GDM1 (cell line): Measurements from ENCODE around the gene F7.
"Not testable (repeated sequence)": the region's sequence is repeated elsewhere in the genome, so short reads cannot be mapped to it uniquely, and the experiment has no call there.

Experiments used
- DNase-seq: peaks from one replicate; lab custom pipeline; 2025; lab: John Stamatoyannopoulos, UW

F7 gene

DNA sequence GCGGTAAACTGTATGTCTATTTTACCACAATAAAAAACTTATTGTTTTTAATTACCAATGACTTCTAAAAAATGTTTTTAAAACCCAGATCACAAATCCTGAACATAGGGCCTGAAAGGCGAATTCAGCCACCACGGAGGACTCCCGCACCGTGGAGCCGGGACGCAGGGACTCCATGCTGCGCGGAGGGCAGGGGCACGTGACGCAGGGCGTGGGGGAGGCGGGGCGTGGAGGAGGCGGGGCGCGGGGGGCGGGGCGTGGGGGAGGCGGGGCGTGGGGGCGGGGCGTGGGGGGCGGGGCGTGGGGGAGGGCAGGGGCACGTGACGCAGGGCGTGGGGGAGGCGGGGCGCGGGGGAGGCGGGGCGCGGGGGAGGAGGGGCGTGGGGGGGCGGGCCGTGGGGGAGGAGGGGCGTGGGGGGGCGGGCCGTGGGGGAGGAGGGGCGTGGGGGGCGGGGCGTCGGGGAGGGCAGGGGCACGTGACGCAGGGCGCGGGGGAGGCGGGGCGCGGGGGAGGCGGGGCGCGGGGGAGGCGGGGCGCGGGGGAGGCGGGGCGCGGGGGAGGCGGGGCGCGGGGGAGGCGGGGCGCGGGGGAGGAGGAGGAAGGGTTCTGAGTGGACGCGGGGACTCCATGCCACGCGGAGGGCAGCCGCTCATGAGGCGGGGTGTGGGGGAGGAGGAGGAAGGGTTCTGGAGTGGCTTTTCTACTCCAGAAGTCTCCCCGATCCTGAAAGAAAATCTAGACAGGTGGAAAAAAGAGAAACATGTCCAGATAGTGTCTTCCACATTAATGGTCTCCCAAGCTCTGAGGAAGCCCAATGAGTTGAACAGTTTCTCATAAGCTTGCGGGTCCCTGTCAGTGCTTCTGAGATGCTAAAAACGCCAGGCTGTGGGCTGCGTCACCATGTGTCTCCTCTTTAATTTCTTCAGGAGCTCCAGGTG, 48.5 kb downstream of the F7 start:
- peak; percentile 61 for DNase-seq

DNA sequence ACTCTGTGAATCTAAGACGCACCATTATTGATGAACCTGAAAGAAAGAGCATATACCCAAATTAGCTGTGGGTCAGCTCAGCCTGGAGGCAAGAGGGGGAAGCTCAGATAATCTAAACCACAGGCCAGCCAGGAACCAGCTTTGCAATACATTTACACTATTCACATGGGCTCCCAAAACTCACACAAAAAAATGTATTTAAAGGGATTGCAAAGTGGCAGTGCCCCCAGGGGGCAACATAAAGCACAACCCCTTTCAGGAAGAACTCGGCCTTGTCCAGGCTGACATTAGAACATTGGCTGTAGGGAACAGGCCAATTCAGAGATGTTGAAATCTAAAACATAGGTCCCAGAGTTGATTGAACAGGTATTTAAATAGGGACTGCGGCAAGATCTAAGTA, 49.6 kb downstream of the F7 start:
- no peak for DNase-seq

DNA sequence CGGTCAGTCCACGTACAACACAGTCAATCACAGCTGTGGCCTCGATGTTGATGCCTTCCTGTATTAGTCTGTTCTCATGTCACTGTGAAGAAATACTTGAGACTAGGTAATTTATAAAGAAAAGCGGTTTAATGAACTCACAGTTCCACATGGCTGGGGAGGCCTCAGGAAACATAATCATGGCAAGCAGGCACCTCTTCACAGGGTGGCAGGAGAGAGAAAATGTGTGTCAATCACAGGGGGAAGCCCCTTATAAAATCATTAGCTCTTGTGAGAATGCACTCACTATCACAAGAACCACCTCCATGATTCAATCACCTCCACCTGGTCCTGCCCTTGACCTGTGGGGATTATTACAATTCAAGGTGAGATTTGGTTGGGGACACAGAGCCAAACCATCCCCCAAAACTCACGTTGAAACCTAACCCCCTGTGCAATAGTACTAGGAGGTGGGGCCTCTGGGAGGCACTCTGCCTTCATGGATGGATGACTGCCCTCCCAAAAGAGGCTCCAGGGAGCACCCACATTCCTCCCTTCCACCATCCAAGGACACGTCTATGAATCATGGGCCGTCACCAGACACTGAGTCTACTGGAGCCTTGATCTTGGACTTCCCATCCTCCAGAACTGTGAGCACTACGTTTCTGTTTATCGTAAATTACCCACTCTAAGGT, 50.5 kb downstream of the F7 start:
- DNase-seq, result no peak

DNA sequence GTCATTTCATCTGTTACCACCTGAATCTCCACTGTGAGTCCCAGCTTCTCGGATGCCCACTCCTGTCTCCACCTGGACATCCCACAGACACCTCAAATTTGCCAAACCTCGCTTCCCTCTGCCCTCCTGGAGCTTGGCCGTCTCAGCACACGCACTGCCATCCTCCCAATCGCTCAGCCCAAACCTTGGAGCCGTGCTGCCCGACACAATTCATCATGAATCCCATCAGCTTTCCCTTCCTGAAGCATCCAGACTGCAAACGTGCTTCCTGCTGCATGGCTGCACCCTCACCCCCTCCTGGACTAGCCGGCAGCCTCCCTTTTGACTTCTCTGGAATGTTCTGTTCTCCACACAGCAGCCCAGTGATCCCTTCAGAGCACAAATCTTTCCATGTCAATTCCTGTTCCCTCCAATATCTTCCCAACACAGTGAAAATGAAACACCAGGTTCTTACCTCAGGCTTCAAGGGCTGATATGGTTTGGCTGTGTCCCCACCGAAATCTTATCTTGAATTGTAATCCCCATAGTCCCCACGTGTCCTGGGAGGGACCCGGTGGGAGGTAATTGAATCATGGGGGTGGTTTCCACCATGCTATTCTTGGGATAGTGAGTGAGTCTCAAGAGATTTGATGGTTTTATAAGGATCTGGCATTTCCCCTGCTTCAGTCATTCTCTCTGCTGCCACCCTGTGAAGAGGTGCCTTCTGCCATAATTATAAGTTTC, 51.8 kb downstream of the F7 start:
- no peak for DNase-seq

DNA sequence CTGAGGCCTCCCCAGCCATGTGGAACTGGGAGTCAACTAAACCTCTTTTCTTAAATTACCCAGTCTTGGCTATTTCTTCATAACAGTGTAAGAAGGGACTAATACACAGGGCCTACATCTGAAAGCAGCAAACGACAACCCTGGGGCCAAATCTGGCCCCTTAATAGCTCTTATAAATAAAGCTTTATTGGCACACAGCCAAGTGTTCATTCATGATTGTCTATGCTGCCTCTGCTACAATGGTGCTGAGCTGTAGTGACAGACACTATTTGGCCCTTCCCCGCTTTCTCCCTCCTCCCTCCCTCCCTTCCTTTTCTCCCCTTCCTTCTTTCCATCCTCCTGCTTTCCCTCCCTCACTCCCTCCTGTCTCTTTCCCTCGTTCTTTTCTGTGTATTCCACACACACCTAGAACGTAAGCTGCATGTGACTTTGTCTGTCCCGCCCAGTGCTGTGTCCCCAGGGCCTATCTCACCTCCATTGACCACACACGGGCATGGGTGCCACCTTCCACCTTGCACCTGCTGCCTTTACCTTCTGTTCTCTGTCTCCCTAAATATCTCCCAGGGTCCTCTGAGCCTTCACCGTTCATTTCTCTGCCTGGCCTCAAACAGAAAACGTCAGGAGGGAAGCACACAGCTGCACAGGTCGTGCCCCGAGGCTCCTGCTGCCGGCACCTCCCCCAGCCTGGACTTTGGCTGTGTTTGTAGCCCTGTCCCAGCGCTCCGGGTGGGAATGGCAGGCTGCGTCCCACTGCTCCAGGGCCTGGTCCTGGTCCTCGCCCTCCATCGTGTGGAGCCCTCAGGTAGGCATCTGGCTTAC, 52.5 kb downstream of the F7 start, which contains the start of gene PROZ:
PROZ (plus strand) TSS at position 720 of the 819 bp plus-strand sequence; CDS start at position 733, 13 bp downstream.
- DNase-seq, result no peak

DNA sequence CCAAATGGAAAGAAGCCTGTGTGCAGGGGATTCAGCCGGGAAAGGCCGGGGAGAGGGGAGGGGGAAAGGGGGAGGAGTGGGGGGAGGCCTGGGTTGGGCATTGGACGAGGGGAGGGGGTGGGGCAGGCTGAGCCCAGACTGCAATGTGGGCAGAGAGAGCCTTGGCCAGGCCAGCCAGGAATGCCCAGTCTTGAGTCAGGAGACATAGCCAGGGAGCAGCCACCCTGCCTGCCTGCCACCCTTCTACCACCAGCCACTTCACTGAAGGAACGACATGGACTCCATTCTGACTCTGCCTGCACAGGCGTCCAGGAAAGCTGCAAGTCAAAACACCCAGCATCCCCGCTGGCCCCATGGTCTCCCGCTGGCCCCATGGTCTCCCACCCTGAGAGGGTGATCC, 53.4 kb downstream of the F7 start:
- no peak for DNase-seq

DNA sequence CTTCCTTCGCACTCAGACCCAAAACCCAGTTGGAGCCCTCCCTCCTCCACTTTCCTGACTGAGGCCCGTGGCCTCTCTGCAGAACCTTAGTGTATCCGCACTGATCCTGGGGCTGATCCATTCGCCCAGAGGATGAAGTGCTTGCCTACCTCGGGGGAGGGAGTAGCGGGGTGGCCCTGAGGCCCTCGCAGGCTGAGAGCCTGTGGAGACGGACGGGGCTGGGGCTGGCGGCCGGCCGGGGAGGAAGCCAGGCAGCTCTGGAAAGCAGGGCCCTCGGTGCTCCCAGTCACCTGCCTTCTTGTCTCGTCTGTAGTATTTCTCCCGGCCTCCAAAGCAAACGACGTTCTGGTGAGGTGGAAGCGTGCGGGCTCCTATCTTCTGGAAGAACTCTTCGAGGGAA, 54.1 kb downstream of the F7 start:
- DNase-seq, result no peak

DNA sequence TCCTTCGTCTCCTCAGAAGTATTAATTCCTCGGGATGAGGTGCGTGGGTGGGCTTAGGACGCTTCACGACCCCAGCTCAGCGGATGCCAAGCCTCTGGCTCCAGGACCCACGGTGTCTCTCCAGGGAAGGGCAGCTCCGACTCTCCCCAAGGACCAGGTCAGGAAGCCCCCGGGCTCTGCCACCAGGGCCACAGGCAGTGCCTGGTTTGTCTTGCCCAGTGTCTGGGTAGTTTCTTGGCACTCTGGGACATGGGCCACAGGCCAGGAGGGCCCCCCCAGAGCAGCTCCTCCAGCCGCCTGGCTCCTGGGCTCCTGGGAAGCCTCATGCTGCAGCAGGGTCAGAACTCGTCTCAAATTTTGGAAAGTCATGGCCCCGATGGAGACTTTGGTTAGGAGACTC, 55.4 kb downstream of the F7 start:
- no peak for DNase-seq

DNA sequence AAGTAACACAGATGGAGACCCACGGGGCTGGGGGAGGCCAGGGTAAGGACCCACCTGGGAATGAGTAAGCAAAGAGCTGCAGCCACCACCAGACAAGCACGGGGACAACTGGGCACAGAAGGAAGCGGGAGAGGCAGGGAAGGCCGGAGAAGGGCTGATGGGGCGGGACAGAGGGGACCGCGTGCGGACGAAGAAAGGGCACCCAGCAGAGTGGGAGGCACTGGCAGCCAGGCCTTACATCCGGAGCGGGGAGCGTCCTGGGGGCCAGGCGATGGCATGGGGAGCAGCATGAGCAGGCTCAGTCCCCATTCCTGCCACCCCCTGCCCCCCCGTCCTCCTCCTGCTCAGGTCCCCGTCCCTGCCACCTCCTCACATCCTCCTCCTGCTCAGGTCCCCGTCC, 55.8 kb downstream of the F7 start:
- DNase-seq, result no peak

DNA sequence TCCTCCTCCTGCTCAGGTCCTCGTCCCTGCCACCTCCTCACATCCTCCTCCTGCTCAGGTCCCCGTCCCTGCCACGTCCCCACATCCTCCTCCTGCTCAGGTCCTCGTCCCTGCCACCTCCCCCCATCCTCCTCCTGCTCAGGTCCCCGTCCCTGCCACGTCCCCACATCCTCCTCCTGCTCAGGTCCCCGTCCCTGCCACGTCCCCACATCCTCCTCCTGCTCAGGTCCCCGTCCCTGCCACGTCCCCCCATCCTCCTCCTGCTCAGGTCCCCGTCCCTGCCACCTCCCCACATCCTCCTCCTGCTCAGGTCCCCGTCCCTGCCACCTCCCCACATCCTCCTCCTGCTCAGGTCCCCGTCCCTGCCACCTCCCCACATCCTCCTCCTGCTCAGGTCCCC, 56.4 kb downstream of the F7 start:
- not testable (repeated sequence) for DNase-seq

DNA sequence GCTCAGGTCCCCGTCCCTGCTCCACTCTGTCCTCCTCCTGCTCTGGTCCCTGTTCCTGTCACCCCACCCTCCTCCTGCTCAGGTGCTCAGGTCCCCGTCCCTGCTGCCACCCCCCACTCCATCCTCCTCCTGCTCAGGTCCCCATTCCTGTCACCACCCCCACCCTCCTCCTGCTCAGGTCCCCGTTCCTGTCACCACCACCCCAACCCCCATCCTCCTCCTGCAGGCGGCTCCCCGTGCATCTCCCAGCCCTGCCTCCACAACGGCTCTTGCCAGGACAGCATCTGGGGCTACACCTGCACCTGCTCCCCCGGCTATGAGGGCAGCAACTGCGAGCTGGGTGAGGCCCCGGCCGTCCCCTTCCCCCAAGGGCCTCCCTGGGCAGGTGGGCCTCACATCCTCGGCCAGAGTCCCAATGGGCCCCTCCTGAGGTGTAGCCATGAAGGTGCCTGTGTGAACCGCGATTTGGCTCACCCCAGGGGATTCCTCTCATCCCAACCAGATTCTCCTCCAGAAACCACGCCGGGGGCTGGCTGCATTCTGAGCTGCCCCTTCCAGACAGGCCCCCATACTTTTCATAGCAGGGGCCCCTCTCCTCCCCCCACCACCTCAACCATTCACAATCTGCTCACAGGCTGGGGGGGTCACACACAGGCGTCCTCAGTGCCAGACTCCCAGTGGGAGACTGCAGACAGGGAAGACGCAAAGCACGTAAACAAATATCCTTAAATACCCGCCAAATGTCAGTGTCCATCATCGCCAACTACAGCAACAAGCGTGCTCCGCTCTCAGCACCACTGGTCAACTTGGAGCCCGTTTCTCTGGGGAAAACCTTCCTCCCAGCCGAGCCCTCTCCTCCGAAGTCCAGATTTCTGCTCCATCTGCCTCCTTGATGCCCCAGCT, 57.4 kb downstream of the F7 start:
- DNase-seq, result no peak

DNA sequence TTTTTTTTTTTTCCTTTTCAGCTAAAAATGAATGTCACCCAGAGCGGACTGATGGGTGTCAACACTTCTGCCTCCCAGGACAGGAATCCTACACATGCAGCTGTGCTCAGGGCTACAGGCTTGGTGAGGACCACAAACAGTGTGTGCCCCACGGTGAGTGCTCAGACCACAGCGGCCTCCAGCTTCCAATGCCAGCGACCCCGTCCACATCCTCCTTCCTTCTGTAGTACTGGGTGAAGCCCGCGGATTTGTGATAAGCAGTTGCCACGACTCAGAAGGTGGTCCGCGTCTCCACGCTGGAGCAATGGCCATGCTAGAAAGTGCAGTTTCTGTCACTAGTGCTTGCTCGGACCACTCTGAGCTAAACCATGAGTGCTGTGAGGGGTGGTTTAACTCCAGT, 58.9 kb downstream of the F7 start:
- no peak for DNase-seq

DNA sequence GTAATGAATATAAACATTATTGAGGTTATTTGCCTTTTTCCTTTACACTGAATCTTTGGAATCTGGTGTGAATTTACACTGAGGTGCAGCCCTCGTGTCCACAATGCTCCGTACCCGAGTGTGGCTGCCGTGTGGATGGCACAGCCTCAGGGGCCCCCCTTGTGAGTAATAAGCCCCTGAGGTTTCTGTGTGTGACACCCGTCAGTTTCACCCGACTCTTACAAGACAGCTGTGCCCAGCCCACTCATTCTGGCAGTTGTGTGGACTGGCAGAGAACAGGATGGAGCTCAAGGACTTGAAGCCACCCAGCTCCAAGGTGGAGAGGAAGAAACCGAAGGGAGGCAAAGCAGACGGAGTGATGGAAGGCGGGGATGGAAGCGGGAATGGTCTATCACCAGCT, 60.7 kb downstream of the F7 start:
- DNase-seq, result no peak

DNA sequence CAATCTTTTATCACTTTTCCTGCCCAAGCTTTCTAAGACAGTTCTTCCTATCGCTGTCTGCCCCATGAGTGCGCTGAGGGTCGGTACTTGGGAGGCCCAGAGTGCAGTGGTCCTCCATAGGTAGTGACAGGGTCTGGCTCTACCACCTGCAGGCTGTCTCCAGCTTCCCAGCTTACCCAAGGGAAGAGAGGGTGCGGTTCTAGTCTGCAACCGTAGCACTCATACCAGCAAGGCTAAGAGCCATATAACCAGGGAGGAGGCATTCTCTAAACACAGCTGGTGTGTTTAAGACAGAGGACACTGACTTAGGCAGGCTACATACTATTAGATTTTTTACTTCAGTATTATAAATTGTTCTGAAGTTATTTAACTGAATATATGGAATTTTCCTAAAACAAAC, 61.1 kb downstream of the F7 start:
- DNase-seq, result no peak

DNA sequence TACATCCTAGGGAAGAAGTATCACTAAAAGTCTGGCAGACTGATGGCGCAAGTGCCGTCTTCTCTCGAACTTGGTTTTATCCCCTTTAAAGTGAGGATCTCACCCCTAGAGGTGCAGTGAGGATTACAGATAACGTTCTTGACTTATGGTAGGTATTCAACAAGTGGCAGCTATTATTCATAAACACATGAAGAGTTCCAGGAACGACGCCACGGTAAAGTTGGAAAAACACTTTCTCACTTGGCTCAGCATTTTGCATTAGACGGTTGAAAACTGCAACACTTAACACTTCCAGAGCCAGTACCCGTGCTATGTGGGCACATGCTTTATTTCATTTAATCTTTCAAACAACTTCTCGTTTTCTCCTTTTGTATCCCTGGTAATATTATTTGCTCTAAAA, 61.6 kb downstream of the F7 start:
- DNase-seq, result no peak

DNA sequence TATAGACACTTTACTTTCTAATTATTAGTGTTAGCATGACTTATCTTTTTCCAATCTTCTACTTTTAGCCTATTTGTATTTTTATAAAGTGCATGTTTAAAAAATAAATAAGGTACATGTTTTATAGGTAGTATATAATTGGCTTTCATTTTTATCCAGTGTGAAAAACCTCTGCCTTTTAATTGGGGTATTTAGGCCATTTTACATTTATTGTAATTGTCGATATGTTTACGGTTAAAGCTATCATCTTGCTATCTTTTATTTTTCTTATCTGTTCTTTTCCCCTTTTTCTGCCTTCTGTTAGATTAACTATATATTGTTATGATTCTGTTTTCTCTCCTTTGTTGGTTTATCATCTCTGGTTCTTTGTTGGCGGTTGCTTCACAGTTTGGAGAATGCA, 62.0 kb downstream of the F7 start:
- DNase-seq, result no peak

DNA sequence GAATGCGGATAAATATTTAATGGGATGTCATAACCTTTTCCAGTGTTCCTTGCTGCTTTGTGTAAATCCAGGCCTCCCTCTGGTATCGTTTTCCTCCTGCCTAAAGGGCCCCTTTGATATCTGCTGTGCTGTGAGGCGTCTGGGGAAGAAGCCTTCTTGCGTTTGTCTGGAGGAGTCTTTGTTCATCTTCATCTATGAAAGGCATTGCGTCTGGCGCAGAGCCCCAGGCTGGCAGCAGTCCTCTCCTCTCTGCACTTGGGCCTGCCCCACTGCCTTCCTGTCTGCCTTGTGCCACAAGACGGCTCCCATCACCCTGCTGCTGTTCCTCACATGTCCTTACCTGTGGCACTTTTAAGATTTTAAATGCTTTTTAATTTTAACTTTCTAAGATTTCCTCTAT, 62.6 kb downstream of the F7 start:
- no peak for DNase-seq

DNA sequence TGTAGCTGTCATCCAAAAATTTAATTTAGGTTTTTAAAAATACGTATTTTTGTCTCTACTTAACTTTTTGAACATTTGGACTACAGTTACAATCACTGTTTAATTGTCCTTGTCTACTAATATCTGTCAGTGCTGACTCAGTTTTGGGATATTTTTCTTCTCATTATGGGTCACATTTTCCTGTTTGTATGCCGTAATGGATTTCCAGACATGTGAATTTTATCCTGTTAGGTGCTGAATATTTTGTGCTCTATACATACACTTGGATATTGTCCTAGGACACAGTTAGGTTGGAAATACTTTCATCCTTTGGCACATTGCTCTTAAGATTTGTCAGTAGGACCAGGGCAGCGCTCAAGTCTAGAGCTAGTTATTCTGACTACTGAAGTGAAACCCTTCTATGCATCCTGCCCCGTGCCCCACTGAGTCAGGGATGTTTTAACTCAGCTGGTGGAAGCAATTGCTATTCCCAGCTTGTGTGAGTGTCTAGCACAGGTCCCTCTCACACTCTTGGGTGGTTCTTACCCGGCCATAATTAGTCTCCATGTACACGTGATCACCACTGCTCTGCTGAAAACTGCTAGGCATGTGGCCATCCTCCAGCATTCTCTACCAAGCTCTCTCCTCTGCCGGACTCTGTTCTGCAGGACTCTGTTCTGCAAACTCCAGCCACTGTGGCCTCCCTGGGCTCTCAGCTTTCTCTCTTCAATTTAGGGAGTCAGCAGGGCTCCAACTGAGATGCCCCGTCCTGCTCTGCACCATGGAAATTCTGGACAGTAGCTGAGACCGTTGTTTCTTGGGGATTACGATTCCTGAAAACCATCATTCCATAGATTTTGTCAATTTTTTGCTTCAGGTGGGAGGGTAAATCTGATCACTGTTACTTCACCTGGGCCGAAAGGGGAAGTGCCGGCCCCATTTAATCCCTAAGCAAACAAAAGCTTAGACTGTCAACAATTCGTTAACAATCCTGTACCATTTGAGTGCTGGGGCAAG, 64.0 kb downstream of the F7 start:
- no peak for DNase-seq
